Esophagus squamous epithelium (tissue), 5 donors: ENCODE data around the gene MYH14. TPM values are rescaled to one million over a fixed set of nuclear protein-coding genes. Genes with fewer than 3 reads are reported as not detected.

Experiments used
- DNase-seq: peaks from one replicate; lab custom pipeline; 2025; lab: John Stamatoyannopoulos, UW
- H3K27ac ChIP-seq, 4 donors: fragments of 200-600 bp; sonication (generic); one replicate each; pipeline ENCODE4 v1.5.1; 2016 to 2019; ENCODE audit warnings: mild to moderate bottlenecking in 1 of 4
- H3K27me3 ChIP-seq, 4 donors: fragments of 200-600 bp; sonication (generic); 1 replicate in 3 of 4; 2 replicates in 1 of 4; pipeline versions ENCODE4 v1.5.1 to v1.6.0; 2017 to 2021; ENCODE audit warnings: antibody characterized with exemption in 1 of 4
- H3K36me3 ChIP-seq, 3 donors: fragments of 200-600 bp; sonication (generic); one replicate each; pipeline ENCODE4 v1.5.1; 2016 to 2019
- H3K4me1 ChIP-seq, 3 donors: fragments of 200-600 bp; sonication (generic); one replicate each; pipeline ENCODE4 v1.5.1; 2017 to 2019
- H3K4me3 ChIP-seq, 4 donors: fragments of 200-600 bp; sonication (generic); 1 replicate in 3 of 4; 2 replicates in 1 of 4; pipeline ENCODE4 v1.5.1; 2016 to 2019; ENCODE audit warnings: mild to moderate bottlenecking in 2 of 4, moderate library complexity in 1 of 4
- H3K9me3 ChIP-seq, 3 donors: fragments of 200-600 bp; sonication (generic); one replicate each; pipeline ENCODE4 v1.5.1; 2016 to 2019
- CTCF ChIP-seq, 6 experiments: fragments of 450-650 bp in 4 of 6; fragments of 200-600 bp in 2 of 6; sonication (generic) in 2 of 6; IDR thresholded peaks; one replicate each; pipeline ENCODE4 v1.5.1; 2016 to 2019; ENCODE audit warnings: antibody characterized with exemption in 6 of 6, mild to moderate bottlenecking in 4 of 6, moderate library complexity in 4 of 6
- POLR2A ChIP-seq, 4 donors: fragments of 450-650 bp; IDR thresholded peaks; one replicate each; pipeline ENCODE4 v1.6.1; 2017; ENCODE audit warnings: antibody characterized with exemption in 4 of 4, mild to moderate bottlenecking in 4 of 4, moderate library complexity in 3 of 4
- WGBS, 2 donors: methylation state at CpG; one replicate each; pipeline ENCODE4 v1.1.5; 2018; 5-methylcytosine and 5-hydroxymethylcytosine counted together
- intact Hi-C: fragments of 100-400 bp; cut with DNase I; formaldehyde crosslinking; loops from one replicate; pipeline ENCODE4 v1.15.0; 2022
- small RNA-seq, 4 donors: library from RNA; depleted of rRNA; stranded (forward); fragments of <200 nt; gene quantifications; one replicate each; pipeline ENCODE3, GENCODE V24; 2016
- total RNA-seq, 4 donors: library from RNA; depleted of rRNA; stranded (reverse); fragments of >200 nt; gene quantifications; one replicate each; pipeline ENCODE4 v1.1.0, GENCODE V29; 2016
- donor health status: DM: yes; HTN: yes; CAD: no.

MYH14 gene
- total RNA-seq, 4 donors from 2014 or later, result 31.1 to 141 (median 39.0) TPM

DNA sequence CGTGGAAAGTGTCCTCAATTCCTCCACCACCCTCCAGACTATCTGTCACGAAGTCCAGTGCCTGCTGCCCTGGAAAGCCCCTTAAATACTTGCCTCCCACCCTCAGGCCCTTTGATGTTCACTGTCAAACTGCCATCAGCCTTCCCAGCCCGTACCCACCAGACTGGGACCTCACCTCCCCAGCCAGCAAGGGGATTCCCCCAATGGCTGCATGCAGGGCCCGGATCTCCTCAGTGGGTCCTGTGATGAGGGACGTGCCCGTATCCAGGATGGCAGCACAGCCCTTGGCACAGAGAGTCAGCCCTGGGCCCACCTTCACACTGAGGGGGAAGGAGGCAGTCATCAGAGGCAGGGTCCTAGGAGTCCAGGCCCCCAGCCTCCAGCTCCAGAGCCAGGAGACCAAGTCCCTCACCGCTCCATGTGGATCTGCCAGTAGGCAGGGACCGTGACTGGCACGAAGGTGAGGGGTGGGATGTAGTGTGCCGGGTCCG lies 156.0 kb downstream of the MYH14 start:
- 89% methylated on average over 4 of the region's 11 CpGs; no CpG with 5 or more reads in 1 of the 2 donors for WGBS, 2 donors
- intact Hi-C loops, result no loop called here
- H3K27ac ChIP-seq, result no peak overlapping the region

More for the DNA sequence above, 156.0 kb downstream of the MYH14 start:
- no peak for DNase-seq
- H3K4me3 ChIP-seq, result no peak overlapping the region
- H3K36me3 ChIP-seq, result no peaks in the 10 kb centered on the region
- no peaks in the 10 kb centered on the region for H3K9me3 ChIP-seq
- TF ChIP-seq POLR2A (IDR thresholded peaks at IDR 0.05) (no peak), CTCF (IDR thresholded peaks at IDR 0.05) (no peak)
- H3K27me3 ChIP-seq, result peaks cover 0 to 15% (median 0%) of the 10 kb centered on the region in 4 donors
- peaks cover 0 to 25% (median 0%) of the 10 kb centered on the region in 3 donors for H3K4me1 ChIP-seq

Small RNAs within 50 kb of the gene (small RNA-seq; reads per million reads assigned to genes)
- gene RF00017, result 0 reads per million in 4 donors

Other genes starting within 250 kb of the MYH14 start
- gene SIGLEC11, start 242.4 kb upstream of the MYH14 start, total RNA-seq, result under 1 TPM in 1 of 4 donors, not detected in 3; 0.38 TPM
- gene VRK3, start 178.2 kb upstream of the MYH14 start, total RNA-seq, result 10 to 100 TPM; 12.7 to 26.1 (median 20.9) TPM
- gene ZNF473, start 177.6 kb upstream of the MYH14 start, total RNA-seq, result 10 to 100 TPM in 1 of 4 donors, 1 to 10 TPM in 3; 3.6 to 14.9 (median 4.5) TPM
- gene IZUMO2, start 40.3 kb upstream of the MYH14 start, total RNA-seq, result not detected
- gene KCNC3, start 125.8 kb downstream of the MYH14 start, total RNA-seq, result under 1 TPM in 3 of 4 donors, not detected in 1; 0.48 to 0.87 (median 0.57) TPM
- gene NAPSA, start 162.0 kb downstream of the MYH14 start, total RNA-seq, result under 1 TPM in 1 of 4 donors, not detected in 3; 0.38 TPM
- gene NR1H2, start 172.8 kb downstream of the MYH14 start, total RNA-seq, result 10 to 100 TPM; 48.6 to 84.1 (median 68.1) TPM
- gene POLD1, start 180.7 kb downstream of the MYH14 start, total RNA-seq, result 10 to 100 TPM; 14.0 to 18.8 (median 17.6) TPM
- gene SPIB, start 215.3 kb downstream of the MYH14 start, total RNA-seq, result under 1 TPM in 1 of 4 donors, not detected in 3; 0.32 TPM
- under 1 TPM in 1 of 4 donors, not detected in 3; 0.19 TPM for gene MYBPC2, start 229.3 kb downstream of the MYH14 start, total RNA-seq